Body of pancreas (tissue), 4 donors: ENCODE data around the gene RAB6A.

ENCODE experiments used
- CTCF ChIP-seq, 7 experiments: fragments of 450-650 bp in 4 of 7; fragments of 200-600 bp in 3 of 7; sonication (generic) in 3 of 7; IDR thresholded peaks; one replicate each; pipeline ENCODE4 v1.5.1; 2016 to 2019; ENCODE audit warnings: antibody characterized with exemption in 7 of 7
- POLR2A ChIP-seq, 3 donors: fragments of 450-650 bp; IDR thresholded peaks; one replicate each; pipeline ENCODE4 v1.6.1; 2016; ENCODE audit warnings: antibody characterized with exemption in 3 of 3, mild to moderate bottlenecking in 2 of 3

- TF ChIP-seq CTCF (IDR thresholded peaks at IDR 0.05), result no peak
- TF ChIP-seq POLR2A (IDR thresholded peaks at IDR 0.05), result no peak
Observed at GRCh38 chr11:73637012-73637411, 123.9 kb downstream of the RAB6A start.
